Endodermal cell (in vitro differentiated cells): ENCODE data around the gene PHLDA2. TPM values are rescaled to one million over a fixed set of nuclear protein-coding genes. Genes with fewer than 3 reads are reported as not detected.

Experiments
- DNase-seq: peaks from one replicate; pipeline ENCODE4 v3.0.0-alpha.2; 2017
- H3K27ac ChIP-seq: 2 replicates; pipeline ENCODE4 v1.5.1; 2013; ENCODE audit warnings: mild to moderate bottlenecking, low read depth, low read length, moderate library complexity
- H3K27me3 ChIP-seq: 2 replicates; pipeline ENCODE4 v1.6.1; 2013; ENCODE audit warnings: mild to moderate bottlenecking, low read length, moderate library complexity; ENCODE audit not compliant: insufficient read depth, control insufficient read depth, poor library complexity, severe bottlenecking
- H3K36me3 ChIP-seq: 2 replicates; pipeline ENCODE4 v1.7.0; 2013; ENCODE audit warnings: mild to moderate bottlenecking, low read length, moderate library complexity; ENCODE audit not compliant: control insufficient read depth, insufficient read depth
- H3K4me1 ChIP-seq: one replicate; pipeline ENCODE4 v1.7.0; 2013; ENCODE audit warnings: low read length; ENCODE audit not compliant: control insufficient read depth, insufficient read depth
- H3K4me3 ChIP-seq: 2 replicates; pipeline ENCODE4 v1.5.1; 2013; ENCODE audit warnings: mild to moderate bottlenecking, low read length, moderate library complexity
- H3K9ac ChIP-seq: 2 replicates; pipeline ENCODE4 v1.6.1; 2013; ENCODE audit warnings: mild to moderate bottlenecking, low read length, moderate library complexity; ENCODE audit not compliant: poor library complexity, severe bottlenecking; ENCODE audit errors: extremely low read depth
- H3K9me3 ChIP-seq: 2 replicates; pipeline ENCODE4 v1.6.1; 2013; ENCODE audit warnings: mild to moderate bottlenecking, low read length, moderate library complexity; ENCODE audit not compliant: control insufficient read depth
- H3K27ac Mint-ChIP-seq: 2 replicates; pipeline ENCODE4 v1.8.0; 2020; ENCODE audit warnings: mixed read lengths
- H3K27me3 Mint-ChIP-seq: 2 replicates; pipeline ENCODE4 v1.8.0; 2021; ENCODE audit warnings: mild to moderate bottlenecking, mixed read lengths; ENCODE audit not compliant: insufficient read depth
- H3K36me3 Mint-ChIP-seq: 2 replicates; pipeline ENCODE4 v1.8.0; 2020; ENCODE audit warnings: low read depth, mixed read lengths
- H3K4me1 Mint-ChIP-seq: 2 replicates; pipeline ENCODE4 v1.8.0; 2020; ENCODE audit warnings: mixed read lengths
- H3K4me3 Mint-ChIP-seq: 2 replicates; pipeline ENCODE4 v1.8.0; 2020; ENCODE audit warnings: mild to moderate bottlenecking, moderate library complexity, mixed read lengths
- H3K9me3 Mint-ChIP-seq: 2 replicates; pipeline ENCODE4 v1.8.0; 2020; ENCODE audit warnings: mild to moderate bottlenecking, mixed read lengths
- CTCF ChIP-seq: fragments of 200-600 bp; sonication (generic); conservative IDR thresholded peaks from 2 replicates; pipeline ENCODE4 v1.5.0; 2021; ENCODE audit warnings: antibody characterized with exemption, mild to moderate bottlenecking
- WGBS, 2 experiments: methylation state at CpG; one replicate each; pipeline versions ENCODE4 v1.1.5 to v1.1.7; 2013; ENCODE audit warnings: missing lambda C conversion rate in 2 of 2, mixed read lengths in 1 of 2; ENCODE audit not compliant: insufficient coverage in 1 of 2, insufficient read length in 1 of 2; 5-methylcytosine and 5-hydroxymethylcytosine counted together
- total RNA-seq, 2 donors: library from RNA; stranded (reverse); fragmentation: NEBNext Ultra II Directional in 1 of 2; extraction: Animal tissue kit (Norgen Biotek cat#: 25700) in 1 of 2; gene quantifications; 2 replicates in 1 of 2; 3 replicates in 1 of 2; pipeline ENCODE4 v1.2.1, GENCODE V29; 2021

The PHLDA2 gene
- total RNA-seq, 2 donors from 2014 or later: 3.0 to 5.1 TPM

GRCh38 chr11:2881981-2882375 is 47.2 kb downstream of the PHLDA2 start:
- H3K27me3 Mint-ChIP-seq: peaks cover 72% of the 10 kb centered on the region
- no peak for TF ChIP-seq CTCF
- no peak overlapping the region for H3K9ac ChIP-seq
- peaks cover 32% of the 10 kb centered on the region for H3K27me3 ChIP-seq
- no peak overlapping the region for H3K4me3 ChIP-seq
- 66 to 85% methylated on average over 3 to 12 of the region's 12 CpGs for WGBS, 2 experiments
- peaks cover 7% of the 10 kb centered on the region for H3K36me3 Mint-ChIP-seq
- peaks cover 12% of the 10 kb centered on the region for H3K4me1 Mint-ChIP-seq
- no peak overlapping the region for H3K27ac Mint-ChIP-seq
- no peak overlapping the region for H3K4me3 Mint-ChIP-seq
- peaks cover 5% of the 10 kb centered on the region for H3K4me1 ChIP-seq
- no peaks in the 10 kb centered on the region for H3K9me3 ChIP-seq
- DNase-seq: no peak
- peaks cover 10% of the 10 kb centered on the region for H3K9me3 Mint-ChIP-seq
- peak overlapping the region; percentile 66 for H3K27ac ChIP-seq
- H3K36me3 ChIP-seq: no peaks in the 10 kb centered on the region

- TF ChIP-seq CTCF: no peak
- Histone ChIP-seq H3K9me3 (no peaks in the 10 kb centered on the region), H3K4me3 (no peak overlapping the region), H3K27ac (peak overlapping the region; percentile 57), H3K9ac (no peak overlapping the region), H3K4me1 (peaks cover 5% of the 10 kb centered on the region), H3K27me3 (peaks cover 29% of the 10 kb centered on the region), H3K36me3 (no peaks in the 10 kb centered on the region)
- H3K27ac Mint-ChIP-seq: no peak overlapping the region
- H3K4me1 Mint-ChIP-seq: peaks cover 7% of the 10 kb centered on the region
- peaks cover 72% of the 10 kb centered on the region for H3K27me3 Mint-ChIP-seq
- WGBS, 2 experiments: 93 to 96% methylated on average over 16 to 19 of the region's 19 CpGs
- peak; percentile 48 for DNase-seq
- H3K9me3 Mint-ChIP-seq: peaks cover 10% of the 10 kb centered on the region
- peaks cover 7% of the 10 kb centered on the region for H3K36me3 Mint-ChIP-seq
- no peak overlapping the region for H3K4me3 Mint-ChIP-seq
These were observed 47.9 kb downstream of the PHLDA2 start for GRCh38 chr11:2881076-2881980.

GRCh38 chr11:2880646-2881045 is 48.6 kb downstream of the PHLDA2 start:
- no peak overlapping the region for H3K4me3 ChIP-seq
- peaks cover 5% of the 10 kb centered on the region for H3K4me1 ChIP-seq
- no peak for TF ChIP-seq CTCF
- H3K27ac Mint-ChIP-seq: no peak overlapping the region
- H3K36me3 Mint-ChIP-seq: peaks cover 7% of the 10 kb centered on the region
- H3K4me3 Mint-ChIP-seq: no peak overlapping the region
- no peak overlapping the region for H3K27ac ChIP-seq
- no peak overlapping the region for H3K9ac ChIP-seq
- DNase-seq: no peak
- H3K9me3 Mint-ChIP-seq: peaks cover 10% of the 10 kb centered on the region
- H3K27me3 Mint-ChIP-seq: peaks cover 75% of the 10 kb centered on the region
- WGBS, 2 experiments: 91 to 94% methylated on average over 4 to 7 of the region's 7 CpGs
- no peaks in the 10 kb centered on the region for H3K9me3 ChIP-seq
- peaks cover 29% of the 10 kb centered on the region for H3K27me3 ChIP-seq
- no peaks in the 10 kb centered on the region for H3K36me3 ChIP-seq
- peaks cover 7% of the 10 kb centered on the region for H3K4me1 Mint-ChIP-seq
